ENCODE measurements around the gene SELENOO. TPM values are rescaled to one million over a fixed set of nuclear protein-coding genes. Genes with fewer than 3 reads are reported as not detected.
A peak's percentile ranks its signal among the peaks of the same experiment; 100 is the strongest.

Gene SELENOO
- total RNA-seq, 1 donor from 2014 or later: 23.8 TPM

GRCh38 chr22:50175191-50175461 is 25.7 kb upstream of the SELENOO start:
- Mint-ChIP-seq H3K9me3 (no peaks in the 10 kb centered on the region), H3K4me3 (no peak overlapping the region), H3K27me3 (peaks cover 17% of the 10 kb centered on the region), H3K4me1 (ENCODE audit: unreplicated experiment) (peaks cover 5% of the 10 kb centered on the region), H3K27ac (no peak overlapping the region), H3K36me3 (no peaks in the 10 kb centered on the region)
- no peak for TF ChIP-seq CTCF (conservative IDR thresholded peaks at IDR 0.05)
- DNase-seq (ENCODE audit: extremely low spot score, unreplicated experiment): no peak

DNA sequence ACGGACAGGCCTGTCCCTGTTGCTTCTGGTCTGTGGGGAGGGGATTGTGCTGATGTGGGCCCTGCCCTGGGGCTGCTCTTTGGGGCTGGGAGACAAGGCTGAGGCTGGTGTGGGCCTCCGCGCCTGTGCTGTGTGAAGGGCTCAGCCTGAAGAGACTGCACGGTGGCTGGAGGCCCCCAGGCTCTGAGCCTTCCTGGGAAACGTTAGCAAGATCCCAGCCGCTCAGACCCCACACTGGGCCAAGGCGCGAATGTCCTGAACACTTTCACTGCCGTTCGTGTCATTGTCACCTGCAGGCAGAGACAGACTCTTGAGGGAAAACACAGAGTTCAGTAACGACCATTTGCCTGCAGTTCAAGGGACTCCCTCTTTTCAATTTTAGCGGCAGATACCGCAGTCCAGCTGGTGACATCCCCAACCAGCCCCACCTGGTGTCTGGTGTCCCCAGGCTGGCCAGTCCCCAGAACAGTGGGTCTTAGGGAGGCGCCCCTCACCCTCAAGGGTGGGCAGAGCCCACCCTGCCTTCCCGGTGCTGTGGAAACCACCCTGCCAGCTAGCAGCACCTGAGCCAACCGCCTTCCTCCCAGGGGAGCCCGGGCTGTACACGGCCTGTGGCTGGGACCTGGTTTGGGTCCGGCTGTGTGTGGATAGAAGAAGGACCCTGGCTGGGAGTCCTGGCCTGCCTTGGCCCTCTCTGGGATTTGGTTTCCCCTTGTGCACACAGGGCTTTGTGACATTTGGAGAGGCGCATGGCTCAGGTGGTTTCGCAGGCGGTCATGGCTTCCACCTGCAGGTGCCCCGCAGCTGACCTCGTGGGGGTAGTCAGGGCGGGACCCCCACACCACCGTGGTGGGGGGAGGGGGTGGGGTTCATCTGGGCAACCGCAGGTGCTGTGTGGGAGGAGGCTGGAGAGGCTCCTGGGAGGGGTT is 24.6 kb upstream of the SELENOO start:
- H3K4me3 Mint-ChIP-seq: no peak overlapping the region
- peaks cover 5% of the 10 kb centered on the region for H3K4me1 Mint-ChIP-seq (ENCODE audit: unreplicated experiment)
- H3K27me3 Mint-ChIP-seq: peaks cover 14% of the 10 kb centered on the region
- H3K36me3 Mint-ChIP-seq: no peaks in the 10 kb centered on the region
- H3K27ac Mint-ChIP-seq: no peak overlapping the region
- no peak for DNase-seq (ENCODE audit: extremely low spot score, unreplicated experiment)
- TF ChIP-seq CTCF (conservative IDR thresholded peaks at IDR 0.05): no peak
- no peaks in the 10 kb centered on the region for H3K9me3 Mint-ChIP-seq

DNA sequence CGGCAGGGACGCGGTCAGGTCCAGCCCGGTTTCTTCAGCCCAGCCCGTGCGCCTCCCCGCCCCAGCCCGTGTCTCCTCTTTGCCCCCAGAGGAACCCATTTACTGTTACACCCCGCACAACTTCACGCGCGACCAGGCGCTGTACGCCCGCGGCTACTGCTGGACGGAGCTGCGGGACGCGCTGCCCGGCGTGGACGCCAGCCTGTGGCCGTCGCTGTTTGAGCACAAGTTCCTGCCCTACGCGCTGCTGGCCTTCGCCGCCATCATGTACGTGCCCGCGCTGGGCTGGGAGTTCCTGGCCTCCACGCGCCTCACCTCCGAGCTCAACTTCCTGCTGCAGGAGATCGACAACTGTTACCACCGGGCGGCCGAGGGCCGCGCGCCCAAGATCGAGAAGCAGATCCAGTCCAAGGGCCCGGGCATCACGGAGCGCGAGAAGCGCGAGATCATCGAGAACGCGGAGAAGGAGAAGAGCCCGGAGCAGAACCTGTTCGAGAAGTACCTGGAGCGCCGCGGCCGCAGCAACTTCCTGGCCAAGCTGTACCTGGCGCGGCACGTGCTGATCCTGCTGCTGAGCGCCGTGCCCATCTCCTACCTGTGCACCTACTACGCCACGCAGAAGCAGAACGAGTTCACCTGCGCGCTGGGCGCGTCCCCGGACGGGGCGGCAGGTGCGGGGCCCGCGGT is 23.8 kb upstream of the SELENOO start:
- H3K27ac Mint-ChIP-seq: no peak overlapping the region
- H3K4me3 Mint-ChIP-seq: no peak overlapping the region
- peaks cover 5% of the 10 kb centered on the region for H3K4me1 Mint-ChIP-seq (ENCODE audit: unreplicated experiment)
- H3K27me3 Mint-ChIP-seq: peaks cover 10% of the 10 kb centered on the region
- no peak for DNase-seq (ENCODE audit: extremely low spot score, unreplicated experiment)
- no peaks in the 10 kb centered on the region for H3K36me3 Mint-ChIP-seq
- no peak for TF ChIP-seq CTCF (conservative IDR thresholded peaks at IDR 0.05)
- no peaks in the 10 kb centered on the region for H3K9me3 Mint-ChIP-seq

DNA sequence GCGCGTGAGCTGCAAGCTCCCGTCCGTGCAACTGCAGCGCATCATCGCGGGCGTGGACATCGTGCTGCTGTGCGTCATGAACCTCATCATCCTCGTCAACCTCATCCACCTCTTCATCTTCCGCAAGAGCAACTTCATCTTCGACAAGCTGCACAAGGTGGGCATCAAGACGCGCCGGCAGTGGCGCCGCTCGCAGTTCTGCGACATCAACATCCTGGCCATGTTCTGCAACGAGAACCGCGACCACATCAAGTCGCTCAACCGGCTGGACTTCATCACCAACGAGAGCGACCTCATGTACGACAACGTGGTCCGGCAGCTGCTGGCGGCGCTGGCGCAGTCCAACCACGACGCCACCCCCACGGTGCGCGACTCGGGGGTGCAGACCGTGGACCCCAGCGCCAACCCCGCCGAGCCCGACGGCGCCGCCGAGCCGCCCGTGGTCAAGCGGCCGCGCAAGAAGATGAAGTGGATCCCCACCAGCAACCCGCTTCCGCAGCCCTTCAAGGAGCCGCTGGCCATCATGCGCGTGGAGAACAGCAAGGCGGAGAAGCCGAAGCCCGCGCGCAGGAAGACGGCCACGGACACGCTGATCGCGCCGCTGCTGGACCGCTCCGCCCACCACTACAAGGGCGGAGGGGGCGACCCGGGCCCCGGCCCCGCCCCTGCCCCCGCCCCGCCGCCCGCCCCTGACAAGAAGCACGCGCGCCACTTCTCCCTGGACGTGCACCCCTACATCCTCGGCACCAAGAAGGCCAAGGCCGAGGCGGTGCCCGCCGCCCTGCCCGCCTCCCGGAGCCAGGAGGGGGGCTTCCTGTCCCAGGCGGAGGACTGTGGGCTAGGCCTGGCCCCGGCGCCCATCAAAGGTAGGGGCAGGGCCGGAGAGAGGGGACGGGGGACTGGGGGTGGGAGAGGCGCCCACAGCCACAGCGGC is 23.0 kb upstream of the SELENOO start:
- H3K27ac Mint-ChIP-seq: no peak overlapping the region
- H3K4me3 Mint-ChIP-seq: no peak overlapping the region
- TF ChIP-seq CTCF (conservative IDR thresholded peaks at IDR 0.05): no peak
- H3K4me1 Mint-ChIP-seq (ENCODE audit: unreplicated experiment): peaks cover 5% of the 10 kb centered on the region
- H3K27me3 Mint-ChIP-seq: peaks cover 2% of the 10 kb centered on the region
- no peaks in the 10 kb centered on the region for H3K9me3 Mint-ChIP-seq
- H3K36me3 Mint-ChIP-seq: no peaks in the 10 kb centered on the region
- DNase-seq (ENCODE audit: extremely low spot score, unreplicated experiment): peak; percentile 71

DNA sequence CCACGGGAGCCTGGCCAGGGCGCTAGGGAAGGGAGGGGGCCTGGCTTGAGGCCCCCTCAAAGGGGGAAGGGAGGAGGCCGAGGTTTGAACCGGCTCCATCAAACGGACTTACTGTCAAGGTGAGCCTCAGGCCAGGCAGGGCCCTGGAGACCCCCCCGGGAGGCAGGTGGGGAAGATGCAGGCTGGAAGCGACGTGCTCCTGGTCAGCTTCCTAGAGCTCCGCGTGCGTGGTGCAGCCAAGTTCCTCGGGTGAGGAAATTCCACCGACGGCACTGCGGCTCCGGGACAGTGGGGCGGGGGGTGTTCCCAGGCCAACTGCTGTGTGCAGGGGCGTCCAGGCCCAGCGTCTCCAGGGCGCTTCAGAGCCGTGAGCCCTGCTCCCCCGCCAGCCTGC is 22.3 kb upstream of the SELENOO start:
- no peak for DNase-seq (ENCODE audit: extremely low spot score, unreplicated experiment)
- Mint-ChIP-seq H3K4me1 (ENCODE audit: unreplicated experiment) (peaks cover 5% of the 10 kb centered on the region), H3K36me3 (no peaks in the 10 kb centered on the region), H3K4me3 (no peak overlapping the region), H3K27me3 (peaks cover 2% of the 10 kb centered on the region), H3K9me3 (no peaks in the 10 kb centered on the region), H3K27ac (no peak overlapping the region)
- no peak for TF ChIP-seq CTCF (conservative IDR thresholded peaks at IDR 0.05)
